ENCODE results near the gene ARHGEF25. TPM values are rescaled to one million over a fixed set of nuclear protein-coding genes. Genes with fewer than 3 reads are reported as not detected.
A peak's percentile ranks its signal among the peaks of the same experiment; 100 is the strongest.

The ARHGEF25 gene
- total RNA-seq, 2 experiments from 2014 or later = 0.55 to 0.93 TPM

DNA sequence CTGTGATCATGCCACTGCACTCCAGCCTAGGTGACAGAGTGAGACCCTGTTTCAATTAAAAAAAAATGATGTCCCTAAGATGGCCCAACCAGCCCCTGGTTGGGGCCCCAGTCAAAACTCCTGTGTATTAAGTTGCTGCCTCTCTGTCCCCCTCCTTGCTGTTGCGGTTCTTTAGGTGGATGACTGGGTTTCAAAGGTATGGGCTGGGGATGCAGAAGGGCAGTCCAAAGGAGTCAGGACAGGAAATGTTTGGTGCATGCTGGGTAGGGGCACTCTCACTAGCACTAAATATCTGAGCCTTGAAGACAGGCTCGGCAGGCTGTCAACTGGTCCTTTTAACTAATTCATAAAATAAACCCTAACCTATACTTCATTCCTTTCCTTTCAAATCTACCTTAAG lies 32.2 kb upstream of the ARHGEF25 start:
- DNase-seq = no peak
- Mint-ChIP-seq H3K36me3 (ENCODE audit: low read depth) (peaks cover 3% of the 10 kb centered on the region), H3K4me3 (no peak overlapping the region), H3K27ac (no peak overlapping the region), H3K27me3 (peaks cover 1% of the 10 kb centered on the region), H3K9me3 (no peaks in the 10 kb centered on the region), H3K4me1 (peaks cover 5% of the 10 kb centered on the region)
- ChIA-PET POLR2A (no interaction called here), CTCF (no interaction called here)

GRCh38 chr12:57579677-57580465 lies 31.4 kb upstream of the ARHGEF25 start:
- Mint-ChIP-seq H3K27me3 (peaks cover 1% of the 10 kb centered on the region), H3K4me1 (peaks cover 5% of the 10 kb centered on the region), H3K4me3 (no peak overlapping the region), H3K9me3 (no peaks in the 10 kb centered on the region), H3K36me3 (ENCODE audit: low read depth) (peaks cover 3% of the 10 kb centered on the region), H3K27ac (no peak overlapping the region)
- ChIA-PET CTCF (interaction anchor here (1.1 to 6.1 kb wide), 3 partner anchors 34 to 53 kb away, joined by 3 to 77 read pairs (median 47); partner anchors contain the start of gene B4GALNT1), POLR2A (interaction anchor here (1.6 kb wide), 1 partner anchor 11 kb away, joined by 5 read pairs; the partner anchor contains the start of gene PIP4K2C)
- no peak for DNase-seq

GRCh38 chr12:57580466-57580795 lies 30.8 kb upstream of the ARHGEF25 start:
- CTCF ChIA-PET = interaction anchor here (1.1 to 6.1 kb wide), 3 partner anchors 34 to 52 kb away, joined by 3 to 77 read pairs (median 47); partner anchors contain the start of gene B4GALNT1
- DNase-seq = no peak
- Mint-ChIP-seq H3K27ac (no peak overlapping the region), H3K36me3 (ENCODE audit: low read depth) (peaks cover 2% of the 10 kb centered on the region), H3K9me3 (no peaks in the 10 kb centered on the region), H3K4me3 (no peak overlapping the region), H3K27me3 (peaks cover 1% of the 10 kb centered on the region), H3K4me1 (peaks cover 5% of the 10 kb centered on the region)
- POLR2A ChIA-PET = interaction anchor here (1.6 kb wide), 1 partner anchor 10 kb away, joined by 5 read pairs; the partner anchor contains the start of gene PIP4K2C

GRCh38 chr12:57581802-57582201 lies 29.4 kb upstream of the ARHGEF25 start:
- Mint-ChIP-seq H3K27me3 (peaks cover 1% of the 10 kb centered on the region), H3K27ac (no peak overlapping the region), H3K36me3 (ENCODE audit: low read depth) (no peaks in the 10 kb centered on the region)

GRCh38 chr12:57582440-57582839 lies 28.8 kb upstream of the ARHGEF25 start:
- CTCF ChIA-PET = interaction anchor here (1.0 to 6.1 kb wide), 13 partner anchors 7 to 273 kb away, joined by 3 to 77 read pairs (median 16); partner anchors contain the start of genes B4GALNT1, DTX3, GLI1 and OS9
- Mint-ChIP-seq H3K27me3 (peaks cover 1% of the 10 kb centered on the region), H3K27ac (no peak overlapping the region), H3K4me1 (peaks cover 5% of the 10 kb centered on the region), H3K4me3 (no peak overlapping the region), H3K36me3 (ENCODE audit: low read depth) (no peaks in the 10 kb centered on the region), H3K9me3 (no peaks in the 10 kb centered on the region)
- POLR2A ChIA-PET = interaction anchor here (1.1 to 1.4 kb wide), 2 partner anchors 9 to 159 kb away, joined by 4 read pairs; partner anchors contain the start of gene PIP4K2C
- DNase-seq = no peak

More at GRCh38 chr12:57581802-57582201, 29.4 kb upstream of the ARHGEF25 start:
- Mint-ChIP-seq H3K9me3 (no peaks in the 10 kb centered on the region), H3K4me3 (no peak overlapping the region), H3K4me1 (peaks cover 5% of the 10 kb centered on the region)
- no peak for DNase-seq
- POLR2A ChIA-PET = interaction anchor here (1.1 kb wide), 1 partner anchor 10 kb away, joined by 4 read pairs; the partner anchor contains the start of gene PIP4K2C
- CTCF ChIA-PET = interaction anchor here (2.5 to 6.1 kb wide), 4 partner anchors 11 to 51 kb away, joined by 23 to 77 read pairs (median 50); partner anchors contain the start of genes B4GALNT1 and PIP4K2C

GRCh38 chr12:57583008-57583831 lies 28.0 kb upstream of the ARHGEF25 start:
- Mint-ChIP-seq H3K4me3 (no peak overlapping the region), H3K36me3 (ENCODE audit: low read depth) (no peaks in the 10 kb centered on the region), H3K27ac (no peak overlapping the region), H3K9me3 (no peaks in the 10 kb centered on the region), H3K4me1 (peaks cover 5% of the 10 kb centered on the region), H3K27me3 (peaks cover 1% of the 10 kb centered on the region)
- CTCF ChIA-PET = interaction anchor here (0.6 to 6.1 kb wide), 29 partner anchors 8 to 273 kb away, joined by 3 to 77 read pairs (median 9); partner anchors contain the start of genes ARHGEF25, B4GALNT1, DCTN2 and DTX3
- POLR2A ChIA-PET = interaction anchor here (0.7 to 1.4 kb wide), 6 partner anchors 8 to 158 kb away, joined by 3 to 4 read pairs (median 4); partner anchors contain the start of gene OS9
- DNase-seq = peak; percentile 72

- H3K9me3 Mint-ChIP-seq = no peaks in the 10 kb centered on the region
- no peak overlapping the region for H3K27ac Mint-ChIP-seq
Measured at GRCh38 chr12:57584050-57584449, 27.2 kb upstream of the ARHGEF25 start.

GRCh38 chr12:57584690-57585089 lies 26.5 kb upstream of the ARHGEF25 start:
- POLR2A ChIA-PET = no interaction called here
- no peak overlapping the region for H3K4me3 Mint-ChIP-seq
- H3K36me3 Mint-ChIP-seq (ENCODE audit: low read depth) = no peaks in the 10 kb centered on the region
- H3K4me1 Mint-ChIP-seq = peaks cover 3% of the 10 kb centered on the region
- no peak for DNase-seq
- no peak overlapping the region for H3K27ac Mint-ChIP-seq
- peaks cover 1% of the 10 kb centered on the region for H3K27me3 Mint-ChIP-seq
- H3K9me3 Mint-ChIP-seq = no peaks in the 10 kb centered on the region
- CTCF ChIA-PET = interaction anchor here (1.2 to 6.1 kb wide), 13 partner anchors 8 to 161 kb away, joined by 3 to 77 read pairs (median 14); partner anchors contain the start of genes ARHGAP9, B4GALNT1, DCTN2 and GLI1

More at GRCh38 chr12:57584050-57584449, 27.2 kb upstream of the ARHGEF25 start:
- Mint-ChIP-seq H3K36me3 (ENCODE audit: low read depth) (no peaks in the 10 kb centered on the region), H3K4me1 (peaks cover 5% of the 10 kb centered on the region), H3K4me3 (no peak overlapping the region), H3K27me3 (peaks cover 1% of the 10 kb centered on the region)
- POLR2A ChIA-PET = interaction anchor here (1.1 to 1.2 kb wide), 3 partner anchors 7 to 135 kb away, joined by 3 to 4 read pairs (median 3); partner anchors contain the start of gene OS9
- CTCF ChIA-PET = interaction anchor here (1.1 to 6.1 kb wide), 23 partner anchors 9 to 161 kb away, joined by 3 to 77 read pairs (median 10); partner anchors contain the start of genes ARHGAP9, B4GALNT1, DCTN2 and DTX3
- DNase-seq = no peak

DNA sequence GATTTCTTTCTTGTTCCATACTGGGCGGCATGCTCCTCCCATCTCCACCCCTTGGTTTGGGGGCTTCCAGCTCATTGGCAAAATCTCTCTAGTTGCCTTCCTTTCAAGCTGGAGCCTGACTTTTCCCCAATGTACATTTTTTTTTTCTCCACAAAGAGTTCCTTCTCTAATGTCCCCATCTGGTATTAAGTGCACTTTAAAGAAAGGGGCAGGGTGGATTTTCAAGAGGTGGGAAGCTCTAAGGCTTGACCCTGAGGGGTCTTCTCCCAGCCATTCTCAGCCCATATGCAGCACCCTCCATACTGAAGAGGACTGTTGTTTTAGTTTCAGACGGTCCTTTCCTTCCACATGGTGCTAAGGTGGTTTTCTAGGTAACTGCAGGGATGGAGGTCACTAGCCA lies 26.1 kb upstream of the ARHGEF25 start:
- POLR2A ChIA-PET = no interaction called here
- peaks cover 1% of the 10 kb centered on the region for H3K27me3 Mint-ChIP-seq

DNA sequence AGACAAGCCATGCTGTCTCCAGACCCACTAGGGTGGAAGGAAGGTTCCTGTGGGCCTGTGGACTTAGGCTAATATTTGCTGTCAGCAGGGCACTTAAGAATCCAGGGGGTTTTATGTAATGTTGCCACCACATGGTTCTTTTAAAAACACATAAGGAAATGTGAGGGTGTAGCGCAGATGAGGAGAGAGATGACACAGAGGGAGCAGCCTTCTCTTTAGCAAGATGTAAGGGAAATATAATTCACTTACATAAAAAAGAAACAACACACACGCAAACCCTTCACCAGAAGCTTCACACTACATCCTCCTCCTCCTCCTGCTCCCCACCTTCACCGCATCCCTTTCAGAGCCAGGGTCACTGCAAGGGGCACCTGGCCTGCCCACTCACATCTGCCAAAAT lies 25.1 kb upstream of the ARHGEF25 start:
- H3K4me1 Mint-ChIP-seq = peaks cover 8% of the 10 kb centered on the region
- POLR2A ChIA-PET = no interaction called here
- H3K36me3 Mint-ChIP-seq (ENCODE audit: low read depth) = no peaks in the 10 kb centered on the region
- DNase-seq = no peak
- CTCF ChIA-PET = interaction anchor here (1.4 to 6.1 kb wide), 4 partner anchors 11 to 62 kb away, joined by 3 to 47 read pairs (median 25); partner anchors contain the start of gene B4GALNT1
- H3K9me3 Mint-ChIP-seq = no peaks in the 10 kb centered on the region
- H3K27me3 Mint-ChIP-seq = peaks cover 1% of the 10 kb centered on the region
- H3K27ac Mint-ChIP-seq = no peak overlapping the region
- no peak overlapping the region for H3K4me3 Mint-ChIP-seq

More for the DNA sequence above, 26.1 kb upstream of the ARHGEF25 start:
- H3K9me3 Mint-ChIP-seq = no peaks in the 10 kb centered on the region
- no peaks in the 10 kb centered on the region for H3K36me3 Mint-ChIP-seq (ENCODE audit: low read depth)
- H3K27ac Mint-ChIP-seq = no peak overlapping the region
- no peak for DNase-seq
- no peak overlapping the region for H3K4me3 Mint-ChIP-seq
- peaks cover 2% of the 10 kb centered on the region for H3K4me1 Mint-ChIP-seq
- CTCF ChIA-PET = interaction anchor here (0.7 to 6.1 kb wide), 13 partner anchors 8 to 1468 kb away, joined by 3 to 77 read pairs (median 14); partner anchors contain the start of genes ARHGAP9, B4GALNT1, GLI1 and OS9

- H3K27me3 Mint-ChIP-seq = peaks cover 1% of the 10 kb centered on the region
- CTCF ChIA-PET = no interaction called here
- no peak for DNase-seq
- no peak overlapping the region for H3K27ac Mint-ChIP-seq
- no peaks in the 10 kb centered on the region for H3K36me3 Mint-ChIP-seq (ENCODE audit: low read depth)
- peaks cover 14% of the 10 kb centered on the region for H3K4me1 Mint-ChIP-seq
- POLR2A ChIA-PET = no interaction called here
- H3K4me3 Mint-ChIP-seq = no peak overlapping the region
- no peaks in the 10 kb centered on the region for H3K9me3 Mint-ChIP-seq
Measured at GRCh38 chr12:57586832-57587429, 24.3 kb upstream of the ARHGEF25 start.
